HUDEP-2 (cell line): ENCODE results near the gene LZTFL1.
"Not testable (repeated sequence)": the region's sequence is repeated elsewhere in the genome, so short reads cannot be mapped to it uniquely, and the experiment has no call there.

Source experiments
- DNase-seq, 76 experiments: peaks; one replicate each; lab custom pipeline; 2025; ENCODE audit not compliant: unreplicated experiment in 76 of 76; lab: John Stamatoyannopoulos, UW

Gene LZTFL1

DNA sequence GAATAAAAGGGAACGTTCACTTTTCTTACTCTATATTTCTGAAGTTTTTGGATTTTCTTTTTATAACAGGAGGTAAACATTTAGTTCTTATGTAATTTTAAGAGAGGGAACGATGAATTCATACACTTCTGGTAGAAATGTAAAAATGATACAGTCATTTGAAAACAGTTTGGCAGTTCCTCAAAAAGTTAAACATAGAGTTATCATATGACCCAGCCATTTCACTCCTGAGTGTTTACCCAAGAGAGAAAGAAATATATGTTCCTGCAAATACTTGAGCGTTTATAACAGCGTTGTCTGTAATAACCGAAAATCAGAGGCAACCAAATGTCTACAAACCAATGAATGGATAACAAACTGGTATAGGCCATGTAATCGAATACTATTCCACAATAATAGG, 23.6 kb upstream of the LZTFL1 start:
- DNase-seq = no peak

DNA sequence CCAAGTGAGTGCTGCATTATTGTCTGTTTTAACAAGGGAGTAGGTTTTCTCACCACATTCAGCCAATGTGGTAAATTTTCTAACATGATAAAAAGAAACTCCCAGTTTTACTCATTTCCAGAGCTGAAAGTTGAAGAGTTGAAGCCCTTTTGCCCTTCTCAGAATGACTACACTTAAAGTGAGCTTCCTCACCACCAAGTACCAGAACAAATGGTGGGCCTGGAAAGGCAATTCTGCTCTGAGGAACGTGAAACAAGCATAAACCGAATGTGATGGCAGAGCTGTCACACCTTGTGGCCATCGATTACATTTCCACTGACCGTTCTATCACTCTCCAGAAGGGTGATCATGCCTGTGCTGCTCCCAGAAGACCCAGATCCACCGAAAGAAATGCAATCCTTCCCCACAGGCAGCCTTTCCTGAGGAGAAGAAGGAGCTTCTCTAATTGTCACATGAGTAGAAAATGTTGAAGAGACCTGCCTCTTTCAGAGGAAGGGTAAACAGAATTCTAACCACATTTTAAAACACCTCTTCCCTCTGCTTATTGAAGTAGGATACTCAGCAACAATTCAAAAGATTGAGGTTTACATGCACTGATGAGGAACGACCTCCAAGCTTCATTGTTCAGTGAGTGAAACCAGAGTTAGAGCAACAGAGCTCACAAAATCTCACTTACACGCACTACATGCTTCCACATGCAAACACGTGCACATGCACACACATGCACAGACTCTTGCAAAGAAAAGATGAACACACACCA, 23.0 kb upstream of the LZTFL1 start:
- no peak for DNase-seq

DNA sequence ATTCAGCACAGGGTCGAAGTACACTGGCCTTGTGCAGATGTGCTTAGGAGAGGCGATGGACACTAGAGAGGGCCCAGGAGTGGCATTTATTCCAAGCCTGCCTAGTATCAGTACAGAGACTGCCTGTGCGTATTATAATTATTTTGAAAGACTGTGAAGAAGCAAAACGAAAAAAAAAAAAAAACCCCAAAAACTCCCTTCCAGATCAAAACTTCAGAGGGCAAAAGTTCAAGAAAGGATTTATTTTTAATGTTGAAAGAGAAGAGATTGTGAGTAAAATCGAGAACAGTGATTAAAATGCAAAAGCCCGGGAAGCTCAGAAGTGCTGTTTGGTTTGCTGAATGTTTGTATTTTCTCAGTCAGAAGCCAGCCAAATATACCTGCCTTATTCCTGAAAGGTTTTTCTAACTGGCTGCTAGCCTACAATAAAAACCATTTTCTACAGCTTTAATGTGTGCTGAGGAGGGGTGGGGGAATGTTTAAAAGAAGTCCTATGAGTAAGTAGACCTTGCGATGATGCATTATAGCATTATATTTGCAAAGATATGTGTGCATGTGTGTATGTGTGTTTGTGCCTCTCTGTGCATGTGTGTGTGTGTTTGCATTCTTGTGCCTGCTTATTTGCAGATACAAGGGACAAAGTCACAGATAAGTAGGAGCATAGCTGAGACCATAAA, 19.3 kb upstream of the LZTFL1 start:
- no peak for DNase-seq

DNA sequence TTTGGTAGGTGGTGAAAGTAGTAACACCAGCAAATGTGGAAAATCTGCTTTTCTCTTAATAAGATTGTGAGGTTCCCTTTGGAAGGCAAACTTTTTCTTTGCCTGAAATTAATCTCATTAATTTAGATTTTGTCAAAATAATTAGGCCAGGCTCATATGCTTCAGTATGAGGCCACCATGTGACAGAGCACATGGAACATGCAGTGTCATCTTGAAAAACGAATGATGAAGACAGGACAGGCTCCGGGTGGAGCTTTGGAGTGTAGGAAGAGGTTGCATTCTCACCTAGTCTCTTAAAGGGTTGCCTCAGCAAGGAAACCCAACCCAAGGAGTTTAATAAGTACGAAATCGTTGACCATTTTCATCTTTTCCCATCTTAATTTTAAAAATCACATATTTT, 18.6 kb upstream of the LZTFL1 start:
- DNase-seq = no peak

DNA sequence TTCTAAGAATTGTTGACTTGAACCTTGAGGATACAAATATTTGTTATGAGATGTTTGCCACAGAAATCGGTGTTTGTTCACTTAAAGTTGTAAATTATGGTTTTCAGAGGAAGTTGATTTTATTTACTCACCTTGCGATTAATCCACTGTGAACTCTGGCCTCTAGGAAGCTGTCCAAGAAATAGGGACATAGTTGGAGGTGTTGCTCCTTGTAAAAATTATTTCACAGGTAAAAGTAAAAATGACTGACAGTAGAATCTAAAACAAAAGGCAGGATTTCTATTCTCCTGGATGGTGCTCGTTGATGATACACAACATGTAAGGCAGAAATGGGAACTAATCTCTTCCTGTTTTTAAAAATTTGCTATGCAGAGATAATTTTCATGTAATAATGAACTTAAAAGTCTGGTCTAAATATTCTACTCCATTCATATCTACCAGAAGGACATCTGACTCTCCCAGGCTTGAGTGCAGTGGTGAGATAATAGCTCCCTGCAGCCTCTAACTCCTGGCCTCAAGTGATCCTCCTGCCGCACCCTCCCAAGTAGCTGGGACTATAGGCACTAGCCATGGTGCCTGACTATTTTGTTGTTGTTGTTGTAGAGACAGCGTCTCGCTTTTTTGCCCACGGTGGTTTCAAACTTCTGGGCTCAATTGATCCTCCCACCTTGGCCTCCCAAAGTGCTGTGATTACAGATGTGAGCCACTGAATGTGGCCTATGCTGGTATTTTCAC, 17.1 kb upstream of the LZTFL1 start:
- DNase-seq = peak in 52 of 76 experiments; percentile 4 to 65 (median 28)

DNA sequence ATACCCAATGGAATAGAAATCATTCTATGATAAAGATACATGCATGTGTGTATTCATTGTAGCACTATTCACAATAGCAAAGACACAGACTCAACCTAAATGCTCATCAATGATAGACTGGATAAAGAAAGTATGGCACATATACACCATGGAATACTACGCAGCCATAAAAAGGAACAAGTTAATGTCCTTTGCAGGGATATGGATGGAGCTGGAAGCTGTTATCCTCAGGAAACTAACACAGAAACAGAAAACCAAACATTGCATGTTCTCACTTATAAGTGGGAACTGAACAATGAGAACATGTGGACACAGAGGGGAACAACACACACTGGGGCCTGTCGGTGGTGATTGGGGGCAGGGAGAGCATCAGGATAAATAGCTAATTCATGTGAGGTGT, 15.1 kb upstream of the LZTFL1 start:
- not testable (repeated sequence) for DNase-seq

DNA sequence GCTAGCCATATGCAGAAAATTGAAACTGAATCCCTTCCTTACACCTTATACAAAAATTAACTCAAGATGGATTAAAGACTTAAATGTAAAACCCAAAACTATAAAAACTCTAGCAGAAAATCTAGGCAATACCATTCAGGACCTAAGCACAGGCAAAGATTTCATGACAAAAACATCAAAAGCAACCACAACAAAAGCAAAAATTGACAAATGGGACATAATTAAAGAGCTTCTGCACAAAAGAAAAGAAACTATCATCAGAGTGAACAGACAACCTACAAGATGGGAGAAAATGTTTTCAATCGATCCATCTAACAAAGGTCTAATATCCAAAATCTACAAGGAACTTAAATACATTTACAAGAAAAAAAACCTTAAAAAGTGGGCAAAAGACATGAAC, 14.4 kb upstream of the LZTFL1 start:
- not testable (repeated sequence) for DNase-seq

DNA sequence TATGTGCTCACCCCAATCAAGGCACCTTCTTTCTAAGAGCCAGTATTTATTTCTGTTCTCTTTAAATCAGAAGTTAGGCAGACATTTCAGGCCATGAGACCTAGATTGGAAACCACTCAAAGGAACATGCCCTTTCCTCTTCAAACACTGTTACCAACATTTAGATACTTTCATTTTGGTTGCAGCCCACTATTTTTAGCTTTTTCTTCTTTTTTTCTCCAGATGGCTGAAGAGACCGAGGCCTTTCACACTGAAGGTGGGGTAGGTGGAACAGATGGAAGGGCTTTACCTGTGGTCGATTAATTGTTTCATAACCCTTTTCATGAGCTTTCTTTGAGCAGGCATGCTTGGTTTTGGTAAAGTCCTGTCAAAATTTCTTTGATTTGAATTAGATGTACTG, 10.9 kb upstream of the LZTFL1 start:
- DNase-seq = no peak

DNA sequence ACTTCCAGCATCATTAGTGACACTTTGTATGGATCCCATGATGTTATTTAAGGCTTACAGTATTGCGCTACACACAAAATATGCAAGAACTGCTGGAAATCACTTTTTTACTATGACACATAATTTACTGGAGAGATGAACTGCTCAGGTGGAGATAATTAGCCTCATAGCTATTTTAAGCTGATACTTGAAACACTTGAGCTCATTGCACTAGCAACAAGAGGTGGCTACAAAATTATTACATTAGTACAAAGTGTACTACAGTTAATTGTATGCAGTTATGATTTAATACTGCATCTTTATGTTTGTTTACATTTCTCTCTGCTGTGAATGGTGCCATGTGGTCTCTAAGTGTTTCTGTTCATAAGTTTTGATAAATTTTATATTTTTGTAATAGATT, 6.5 kb upstream of the LZTFL1 start:
- DNase-seq = no peak

DNA sequence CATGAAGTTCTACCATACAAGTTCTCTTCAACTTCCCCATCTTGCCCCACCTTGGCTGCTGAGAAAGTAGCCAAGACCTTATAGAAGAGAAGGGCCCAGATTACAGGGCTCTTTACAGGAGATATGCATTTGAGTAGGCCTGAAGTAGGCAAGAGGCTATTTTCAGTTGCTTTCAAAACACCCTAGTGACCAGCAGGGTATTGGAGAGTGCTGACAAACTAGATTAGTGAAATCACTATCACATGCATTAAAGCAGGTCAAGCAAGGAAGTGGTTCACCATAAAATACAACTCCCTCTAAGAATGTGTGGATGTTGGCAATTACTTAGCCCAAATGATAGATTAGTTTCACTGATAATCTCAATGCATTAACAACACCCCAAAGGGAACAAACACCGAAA, 2.7 kb upstream of the LZTFL1 start:
- no peak for DNase-seq

DNA sequence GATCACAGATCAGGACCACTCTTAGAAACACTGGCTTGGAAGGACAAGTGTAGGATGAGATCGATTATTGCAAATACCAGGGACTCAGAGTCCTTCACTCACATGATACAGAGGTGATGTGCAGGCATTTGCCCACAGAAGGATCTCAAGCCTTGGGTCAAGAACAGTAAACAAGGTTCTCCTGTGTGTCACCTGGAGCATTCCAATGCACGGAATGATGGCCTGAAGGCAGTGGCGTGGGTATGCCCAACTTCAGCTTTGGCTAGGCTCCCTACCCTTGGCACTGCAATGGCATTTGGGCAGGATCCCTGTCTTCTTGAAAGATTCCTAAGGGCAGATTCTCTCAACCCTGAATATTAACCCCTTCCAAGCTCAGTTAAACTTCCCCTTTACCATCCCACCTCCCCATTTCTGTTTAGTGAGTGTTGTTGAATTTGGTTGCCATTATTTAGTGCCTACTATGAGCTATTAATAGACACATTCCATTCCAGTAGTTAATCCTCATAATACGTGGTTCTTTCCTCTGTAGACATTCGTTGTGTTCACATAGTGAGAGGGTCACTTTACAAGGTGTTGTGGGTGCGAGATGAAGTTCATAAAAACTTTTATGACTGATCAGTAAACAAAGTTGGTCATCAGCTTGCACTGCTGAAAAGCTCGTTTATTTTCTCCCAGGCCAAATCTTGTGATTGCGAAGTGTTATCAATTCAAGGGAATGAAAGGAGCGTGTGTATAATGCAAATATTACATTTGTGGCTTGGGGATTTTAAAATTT, 1.1 kb upstream of the LZTFL1 start:
- DNase-seq = no peak

DNA sequence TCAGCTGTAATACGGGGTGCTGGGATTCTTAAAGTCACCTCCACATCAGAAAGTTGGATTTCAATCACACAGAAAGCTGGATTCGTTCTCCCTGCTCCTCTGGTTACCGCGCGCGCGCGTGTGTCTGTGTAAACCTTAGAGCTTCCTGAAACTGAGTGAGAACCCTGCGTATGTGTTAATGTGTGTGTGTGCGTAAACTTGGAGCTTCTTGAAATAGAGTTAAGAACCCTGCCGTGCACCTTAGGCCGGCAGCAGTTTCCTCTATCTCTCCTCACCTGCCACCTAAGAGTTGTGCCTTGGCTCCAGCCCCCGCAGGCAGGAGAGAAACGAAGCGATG, 531 bp downstream of the LZTFL1 start:
- DNase-seq = peak in 1 of 76 experiments; percentile 25

DNA sequence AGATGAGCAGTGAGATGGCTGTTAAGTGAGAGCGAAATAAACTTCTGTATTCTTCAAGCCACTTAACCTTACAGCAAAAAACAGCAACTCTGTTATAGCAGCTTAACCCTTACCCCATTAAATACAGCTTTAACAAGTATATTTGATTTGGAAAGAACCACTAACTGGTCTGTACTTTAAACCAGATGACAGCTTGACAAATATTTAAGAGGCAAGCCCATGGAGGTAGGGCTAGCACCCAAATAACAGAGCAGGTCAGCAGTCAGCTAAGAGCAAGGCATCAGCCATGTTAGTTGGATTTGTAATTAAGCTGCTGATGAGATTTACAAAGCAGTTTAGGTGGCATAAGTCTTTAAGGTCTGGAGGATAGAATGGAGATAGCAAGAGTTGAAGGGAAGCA, 3.5 kb downstream of the LZTFL1 start:
- no peak for DNase-seq

DNA sequence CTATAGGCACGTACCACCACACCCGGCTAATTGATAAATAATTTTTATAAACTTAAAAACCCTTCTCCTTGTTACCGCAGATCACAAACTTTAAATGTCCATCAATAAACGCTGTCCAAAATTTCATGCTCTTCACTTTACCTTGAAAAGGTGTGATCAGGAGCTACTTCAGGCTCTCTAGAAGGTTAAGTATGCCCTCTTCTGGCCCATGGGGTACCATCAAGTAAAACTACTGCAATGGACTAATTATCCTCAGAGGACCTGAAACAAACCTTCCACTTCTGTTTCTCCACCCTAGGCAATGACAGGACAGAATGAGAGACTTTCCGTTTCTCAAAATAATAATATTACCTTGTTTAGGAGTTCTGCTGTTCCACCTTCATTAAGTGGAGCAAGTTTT, 9.2 kb downstream of the LZTFL1 start:
- DNase-seq = peak in 2 of 76 experiments; percentile 7 to 12

DNA sequence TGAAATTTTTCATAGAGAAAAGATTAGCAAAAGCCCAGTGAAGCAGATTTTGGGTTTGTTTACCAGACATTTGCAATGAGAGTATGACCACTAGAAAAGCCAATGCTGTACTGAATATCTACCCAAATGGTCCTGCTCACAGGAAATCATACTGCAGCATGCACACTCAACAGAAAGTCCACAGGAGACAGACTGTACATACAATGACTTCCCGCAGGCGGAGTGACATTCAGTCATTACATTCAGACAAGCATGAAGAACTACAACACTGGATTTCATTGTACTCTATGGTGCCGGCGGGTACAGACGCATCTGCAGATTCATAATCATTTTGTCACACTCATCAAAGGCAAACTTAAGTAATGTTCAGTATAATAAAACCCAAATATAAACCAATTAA, 11.8 kb downstream of the LZTFL1 start:
- DNase-seq = no peak

DNA sequence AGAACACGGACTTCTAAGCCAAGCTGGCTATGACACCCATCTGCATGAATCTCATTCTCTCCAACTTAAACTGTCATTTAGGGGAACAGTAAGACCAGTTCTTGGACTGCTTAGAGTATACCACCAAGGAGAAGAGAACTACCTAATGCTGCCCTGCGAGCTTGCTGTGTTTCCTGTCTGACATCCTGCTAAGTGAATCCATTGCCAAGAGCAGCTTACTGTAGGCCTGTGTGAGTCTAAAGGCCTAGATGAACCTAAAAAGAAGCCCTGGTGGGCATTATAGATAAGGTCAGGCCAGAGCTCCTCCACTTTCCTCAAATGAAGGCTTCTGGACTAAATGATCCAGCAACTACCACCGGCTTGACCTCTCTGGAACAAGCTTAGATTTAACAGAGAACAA, 15.0 kb downstream of the LZTFL1 start:
- DNase-seq = no peak

DNA sequence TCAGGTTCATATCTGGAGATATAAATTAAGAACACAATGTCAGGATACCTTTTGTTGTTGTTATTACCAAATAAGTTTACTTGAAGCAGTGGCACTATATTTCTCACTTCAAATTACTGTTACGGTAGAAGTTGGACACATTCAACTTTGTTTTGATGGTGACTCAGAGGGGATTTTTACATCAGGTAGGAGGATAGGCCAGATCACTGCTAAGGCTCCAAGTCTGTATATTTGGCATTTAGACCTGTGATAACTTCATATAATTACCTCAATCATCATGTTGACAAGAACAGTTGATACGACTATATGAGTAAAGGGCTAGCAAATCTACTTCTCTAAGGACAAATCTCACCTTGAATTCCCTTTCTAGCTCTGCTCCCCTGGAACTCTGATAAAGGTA, 15.6 kb downstream of the LZTFL1 start:
- DNase-seq = no peak

DNA sequence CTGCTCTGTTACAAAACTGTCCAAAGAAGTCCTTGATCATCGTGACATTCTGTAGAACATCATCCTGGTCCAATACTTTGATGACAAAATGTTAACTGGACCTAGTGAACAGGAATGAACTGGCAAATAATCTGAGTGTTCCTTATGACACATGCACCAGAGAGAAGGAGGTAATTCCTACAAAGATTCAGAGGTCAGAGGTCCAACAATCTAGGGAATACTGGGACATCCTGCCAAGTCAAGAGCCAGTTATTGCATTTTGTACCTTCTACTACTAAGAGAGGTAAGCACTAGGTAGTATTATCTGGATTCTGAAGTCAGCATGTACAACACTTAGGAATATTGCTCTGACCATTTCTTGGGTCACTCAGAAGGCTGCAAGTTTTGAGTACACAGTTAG, 20.8 kb downstream of the LZTFL1 start:
- no peak for DNase-seq

DNA sequence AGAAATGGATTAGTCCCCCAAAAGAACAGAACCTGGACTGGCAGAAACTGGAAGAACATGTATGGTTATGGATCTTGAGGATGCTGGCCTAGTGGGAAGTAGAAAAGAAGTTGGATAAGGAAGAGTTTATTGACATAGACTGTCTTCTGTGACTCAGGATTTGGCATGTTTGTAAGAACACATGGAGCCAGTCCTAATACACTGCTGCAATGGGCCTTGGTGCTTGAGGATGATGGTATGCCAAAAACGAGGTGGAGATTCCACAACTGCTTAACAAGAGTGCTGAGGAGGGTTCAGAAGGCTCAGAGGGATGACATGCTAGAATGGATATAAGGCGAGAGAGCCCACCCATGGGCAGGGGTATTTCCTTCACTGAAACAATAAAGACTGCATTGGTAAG, 22.4 kb downstream of the LZTFL1 start:
- no peak for DNase-seq

DNA sequence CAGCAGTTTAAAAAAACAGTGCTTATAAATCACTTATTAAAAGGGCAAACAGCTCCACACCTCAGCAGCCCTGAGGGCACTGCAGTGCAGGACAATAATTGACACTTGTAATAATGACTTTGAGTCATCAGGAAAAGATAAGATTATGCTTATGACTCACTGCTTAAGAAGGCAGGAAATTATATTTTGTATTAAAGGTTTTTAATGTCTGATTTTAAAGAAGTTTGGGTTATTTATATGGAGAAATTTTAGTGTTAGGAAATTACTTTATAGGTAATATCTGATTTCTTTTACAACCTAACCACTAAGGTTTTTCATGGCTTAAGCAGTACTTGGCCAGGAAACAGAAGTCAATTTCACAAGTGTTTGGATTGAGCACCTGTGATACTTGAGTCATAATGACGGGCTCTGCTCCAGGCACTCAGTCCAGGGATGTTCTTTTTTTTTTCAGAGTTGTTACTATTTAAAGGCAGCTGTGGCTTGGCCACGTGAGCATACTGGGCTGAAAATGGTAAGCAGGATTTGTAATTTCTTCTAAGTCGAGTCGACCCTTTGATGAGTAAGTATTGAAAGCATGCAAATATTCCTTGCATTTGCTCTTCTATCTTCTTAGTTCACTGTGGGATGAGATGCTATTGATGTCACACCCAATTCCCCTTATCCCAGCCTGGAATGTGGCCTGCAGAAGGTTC, 23.9 kb downstream of the LZTFL1 start:
- no peak for DNase-seq

DNA sequence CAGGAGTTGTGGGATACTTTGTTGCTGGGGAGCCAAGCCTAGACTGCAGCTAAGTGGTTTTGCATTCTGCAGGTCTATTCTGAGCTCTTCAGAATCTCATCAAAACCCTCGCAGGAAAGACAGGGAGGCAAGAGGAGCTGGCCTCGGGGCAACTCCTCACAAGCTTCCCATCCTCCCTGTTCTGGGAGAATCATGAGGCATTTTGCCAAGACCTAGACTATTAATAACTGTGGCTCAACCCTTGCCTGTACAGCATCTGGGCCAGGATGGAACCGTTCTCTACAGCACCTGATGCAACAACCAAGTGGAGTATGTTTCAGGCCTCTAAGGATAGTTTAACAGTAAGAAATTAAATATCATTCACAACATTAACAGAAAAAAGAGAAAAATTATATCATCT, 25.4 kb downstream of the LZTFL1 start:
- DNase-seq = no peak
